HG02870 (cell line): ENCODE measurements around the gene CIZ1.
"Not testable (repeated sequence)": the region's sequence is repeated elsewhere in the genome, so short reads cannot be mapped to it uniquely, and the experiment has no call there.

Experiments used
- ATAC-seq: cut with Tn5 transposase; IDR thresholded peaks from one replicate; pipeline ENCODE4 v1.9.1; 2021; ENCODE audit warnings: mild to moderate bottlenecking, moderate library complexity; ENCODE audit not compliant: unreplicated experiment

CIZ1 gene

DNA sequence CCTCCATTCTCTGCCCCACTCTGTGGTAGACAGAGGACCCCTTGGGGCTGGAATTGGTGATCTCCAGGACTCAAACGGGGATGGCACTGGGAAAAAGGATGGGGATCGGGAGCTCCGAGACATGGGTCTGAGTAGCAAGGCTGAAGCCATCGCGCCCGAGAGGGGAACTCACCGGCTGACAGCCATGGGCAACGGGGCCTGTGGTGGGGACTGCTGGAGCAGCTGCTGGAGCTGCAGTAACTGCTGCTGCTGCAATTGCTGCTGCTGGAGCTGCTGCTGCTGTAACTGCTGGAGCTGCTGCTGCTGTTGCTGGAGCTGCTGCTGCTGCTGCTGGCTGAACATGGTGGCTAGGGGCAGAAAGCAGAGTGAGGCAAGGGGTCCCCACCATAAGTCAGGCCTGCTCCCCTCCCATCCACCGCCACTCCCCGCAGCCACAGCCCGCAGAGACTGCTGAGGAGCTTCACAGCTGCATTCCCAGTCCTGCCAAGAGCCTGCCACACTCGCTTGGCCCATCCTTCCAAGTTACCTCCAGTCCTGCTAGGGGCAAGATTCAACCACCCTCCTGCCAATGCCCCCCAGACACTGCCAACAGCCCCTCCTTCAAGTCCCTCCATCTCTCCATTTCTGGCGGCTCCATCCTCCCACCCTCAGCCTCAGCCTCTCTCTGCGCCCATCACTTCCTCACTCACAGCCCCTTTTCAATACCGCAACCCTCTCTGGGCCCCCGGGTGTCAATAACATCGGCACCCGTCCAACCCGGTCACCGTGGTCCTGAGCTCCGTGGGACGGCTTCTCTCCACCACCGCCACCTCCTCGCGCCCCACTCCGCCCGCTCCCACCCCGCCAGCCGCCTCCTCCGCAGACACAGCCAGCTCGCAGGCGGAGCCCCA lies 611 bp downstream of the CIZ1 start:
- peak; percentile 14 for ATAC-seq

DNA sequence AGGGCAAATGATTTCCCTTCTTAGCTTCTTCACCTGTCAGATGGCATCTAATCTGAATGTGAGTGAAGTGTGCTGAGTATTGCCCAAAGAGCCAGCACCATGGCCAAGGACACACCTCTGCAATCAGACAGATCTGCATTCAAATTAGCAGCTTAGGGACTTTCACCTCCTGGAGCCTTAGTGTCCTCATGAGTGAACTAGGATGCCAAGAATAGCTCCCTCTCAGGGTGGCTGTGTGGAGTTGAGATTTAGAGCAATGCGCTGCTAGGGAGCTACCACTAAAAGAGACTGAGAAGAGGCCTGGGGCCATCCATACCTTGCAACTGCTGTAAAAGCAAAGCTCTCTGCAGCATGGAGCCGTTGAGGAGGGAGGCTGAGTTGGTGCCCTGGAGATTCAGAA lies 1.4 kb downstream of the CIZ1 start:
- ATAC-seq, result no peak

DNA sequence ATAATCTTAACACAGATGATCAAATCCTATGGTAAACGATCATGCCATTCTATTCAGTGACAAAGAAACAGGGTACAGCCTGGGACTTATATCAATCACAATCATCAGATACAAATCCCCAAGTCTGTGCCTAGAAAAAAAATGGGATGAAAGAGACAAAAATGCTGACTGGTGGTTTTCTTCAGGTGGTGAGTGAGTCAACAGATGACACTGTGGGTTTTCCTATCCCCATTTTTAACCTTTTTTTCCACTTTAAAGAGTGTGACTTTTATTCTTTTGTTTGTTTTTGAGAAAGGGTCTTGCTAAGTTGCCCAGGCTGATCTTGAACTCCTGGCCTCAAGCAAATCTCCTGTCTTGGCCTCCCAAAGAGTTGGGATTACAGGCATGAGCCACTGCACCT lies 3.2 kb downstream of the CIZ1 start:
- ATAC-seq, result no peak

DNA sequence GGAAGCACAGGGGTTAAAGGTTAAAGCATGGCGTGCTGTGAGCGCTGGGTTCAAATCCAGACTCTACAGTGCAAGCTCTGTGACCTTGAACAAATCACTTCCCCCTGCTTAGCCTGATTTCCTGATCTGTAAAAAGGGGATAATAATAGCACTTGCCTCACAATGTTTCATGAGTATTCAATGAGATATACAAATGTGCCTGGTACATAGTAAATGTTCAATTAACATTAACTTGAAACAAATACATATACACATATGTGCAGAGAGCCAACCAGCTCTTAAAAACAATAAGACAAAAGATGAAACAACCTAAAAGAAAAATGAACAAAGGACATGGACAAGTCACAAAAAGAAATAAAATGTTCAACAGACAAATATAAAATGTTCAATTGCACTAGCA lies 4.0 kb downstream of the CIZ1 start:
- ATAC-seq, result no peak

DNA sequence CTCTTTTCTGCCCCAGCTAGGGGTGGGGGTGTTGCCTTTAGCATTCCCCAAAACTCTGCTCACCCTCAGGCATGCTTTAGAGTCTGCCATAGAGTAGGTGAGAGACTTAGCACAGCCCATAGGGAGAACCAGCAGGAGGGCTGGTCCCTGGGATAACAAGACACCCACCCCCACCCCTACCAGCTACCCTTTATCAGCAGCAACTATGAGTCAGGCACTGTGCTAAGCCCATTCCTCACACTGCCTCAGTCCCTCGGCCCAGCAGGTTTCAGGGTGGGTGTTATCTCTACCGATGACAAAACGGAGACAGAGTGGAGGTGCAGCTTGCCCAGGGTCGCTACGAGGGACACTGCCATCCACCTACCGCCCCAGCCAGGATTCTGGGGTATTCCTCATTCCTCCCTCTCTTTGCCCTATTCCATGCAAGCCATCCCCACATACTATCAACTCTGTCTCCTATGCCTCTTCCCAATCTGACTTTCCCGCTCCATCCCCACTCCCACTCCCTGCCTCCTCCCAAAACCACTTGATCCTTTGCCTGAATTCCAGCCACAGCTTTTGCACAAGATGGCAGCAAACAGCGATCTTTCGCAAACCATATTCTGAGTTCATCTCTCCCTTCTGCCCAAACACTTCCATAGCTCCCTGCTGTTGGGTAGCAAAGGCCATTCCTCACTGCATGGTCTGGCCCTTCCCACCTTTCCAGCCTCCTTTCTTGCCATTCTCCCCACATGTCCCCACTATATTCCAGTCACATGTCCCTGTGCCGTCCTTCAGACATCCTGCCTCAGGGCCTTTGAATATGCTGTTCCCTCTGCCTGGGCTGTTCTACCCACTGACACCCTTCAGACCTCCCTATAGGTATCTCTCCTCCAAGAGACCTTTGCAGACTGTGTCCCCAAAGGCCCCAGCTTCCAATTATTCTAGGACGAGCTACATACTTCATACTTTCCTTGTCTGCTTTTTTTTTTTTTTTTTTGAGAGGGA lies 5.1 kb downstream of the CIZ1 start:
- ATAC-seq, result no peak

DNA sequence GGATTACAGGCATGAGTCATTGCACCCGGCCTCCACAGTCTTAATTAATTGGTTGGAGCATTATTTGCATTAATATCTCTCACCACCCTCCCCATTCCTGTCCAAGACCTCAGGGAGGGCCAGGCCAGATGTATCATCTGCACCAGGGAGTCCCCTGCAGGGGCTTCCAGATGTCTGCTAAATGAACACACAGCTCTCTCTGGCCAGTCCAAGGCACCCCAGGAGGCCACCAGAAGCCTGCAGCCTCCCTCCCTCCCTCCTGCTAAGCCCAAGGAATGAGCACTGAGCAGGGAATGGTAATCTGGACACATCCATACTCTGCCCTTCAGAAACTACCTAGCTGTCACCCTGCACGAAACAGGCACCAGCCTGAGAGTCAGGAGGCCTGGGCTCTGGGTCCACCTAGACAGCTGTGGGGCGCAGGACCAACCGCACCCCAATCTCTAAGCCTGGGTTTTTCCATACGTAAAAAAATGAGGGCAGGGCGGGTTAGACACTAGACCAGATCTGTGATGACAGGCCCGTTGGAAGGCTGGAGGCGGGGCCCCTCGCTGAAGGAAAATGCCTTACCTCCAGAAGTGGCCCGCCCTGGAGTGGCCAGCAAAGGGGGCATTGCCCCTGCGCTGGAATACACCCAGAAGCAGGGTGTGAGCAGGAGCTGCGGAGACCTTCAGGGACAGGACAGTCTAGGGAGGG lies 8.3 kb downstream of the CIZ1 start:
- no peak for ATAC-seq

DNA sequence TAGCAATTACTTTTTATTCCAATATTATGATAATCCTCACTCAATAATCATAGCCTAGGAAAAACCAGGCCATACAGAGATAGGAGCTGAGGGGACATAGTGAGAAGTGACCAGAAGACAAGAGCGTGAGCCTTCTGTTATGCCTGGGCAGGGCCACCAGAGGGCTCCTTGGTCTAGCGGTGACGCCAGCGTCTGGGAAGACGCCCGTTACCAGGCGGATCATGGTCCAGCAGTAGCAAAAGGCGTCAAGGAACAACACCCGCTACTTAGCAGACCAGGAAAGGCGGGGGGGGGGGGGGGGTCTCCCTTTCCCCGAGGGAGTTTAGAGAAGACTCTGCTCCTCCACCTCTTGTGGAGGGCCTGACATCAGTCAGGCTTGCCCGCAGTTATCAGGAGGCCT lies 9.9 kb downstream of the CIZ1 start:
- ATAC-seq, result not testable (repeated sequence)

DNA sequence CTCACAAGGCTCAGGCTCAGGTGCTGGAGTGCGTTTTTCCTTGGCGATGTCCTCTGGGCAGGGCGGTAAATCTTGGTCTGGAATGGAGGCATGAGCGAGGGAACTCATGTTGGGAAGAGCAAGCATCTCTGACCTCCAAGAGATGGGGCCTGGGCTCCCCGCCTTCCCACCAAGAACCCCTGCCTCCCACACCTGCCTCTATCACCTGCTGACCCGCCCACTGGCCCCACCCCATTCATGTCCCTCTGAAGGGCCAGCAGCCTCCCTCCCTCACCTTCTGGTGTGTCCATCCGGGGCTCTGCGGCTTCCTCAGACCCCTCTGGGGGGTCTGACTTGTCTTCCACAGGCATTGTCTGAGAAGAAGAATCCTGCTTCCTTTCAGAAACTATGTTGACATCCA lies 10.9 kb downstream of the CIZ1 start:
- ATAC-seq, result no peak

DNA sequence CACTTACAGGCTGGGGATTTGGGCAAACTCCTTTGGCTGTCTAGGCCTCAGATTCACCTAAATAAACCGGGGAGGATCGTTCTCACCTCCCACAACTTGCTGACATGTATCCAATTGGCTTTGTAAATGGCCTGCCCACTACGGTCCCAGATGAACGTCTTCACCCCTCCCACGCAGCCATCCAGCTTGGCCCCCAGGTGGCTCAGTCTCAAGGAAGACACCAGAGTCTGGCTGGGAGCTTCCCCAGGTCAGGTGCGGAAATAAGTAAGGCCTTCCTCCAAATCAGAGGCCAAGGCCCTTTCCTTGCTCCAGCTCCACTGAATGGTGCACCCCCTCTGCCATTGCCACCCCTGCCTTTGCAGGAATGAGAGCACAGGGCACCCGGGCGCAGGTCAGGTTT lies 11.4 kb downstream of the CIZ1 start:
- no peak for ATAC-seq

DNA sequence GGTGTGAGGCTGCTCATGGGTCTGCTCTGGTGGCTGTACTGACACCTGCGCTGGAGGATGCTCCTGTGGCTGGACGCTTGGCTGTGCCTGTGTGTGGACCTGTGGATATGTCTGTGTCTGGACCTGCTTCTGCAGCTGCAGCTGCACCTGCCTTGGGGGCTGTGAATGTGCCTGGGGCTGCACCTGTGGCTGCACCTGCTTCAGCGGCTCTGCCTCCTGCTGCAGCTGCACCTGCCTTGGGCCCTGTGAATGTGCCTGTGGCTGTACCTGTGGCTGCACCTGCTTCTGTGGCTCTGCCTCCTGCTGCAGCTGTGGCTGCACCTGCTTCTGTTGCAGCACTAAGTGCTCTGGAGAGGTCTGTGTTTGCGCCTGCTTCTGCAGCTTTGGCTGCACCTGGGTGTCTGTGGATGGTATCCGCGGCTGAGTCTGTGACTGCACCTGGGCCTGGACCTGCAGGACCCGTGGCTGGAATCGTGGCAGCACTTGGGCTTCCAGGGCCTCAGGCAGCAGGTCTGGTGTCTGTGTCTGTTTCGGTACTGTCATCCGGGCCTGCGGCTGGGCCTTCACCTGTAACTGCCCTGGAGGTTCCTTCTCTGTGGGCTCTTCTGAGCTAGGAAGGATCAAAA lies 12.5 kb downstream of the CIZ1 start:
- ATAC-seq, result no peak

DNA sequence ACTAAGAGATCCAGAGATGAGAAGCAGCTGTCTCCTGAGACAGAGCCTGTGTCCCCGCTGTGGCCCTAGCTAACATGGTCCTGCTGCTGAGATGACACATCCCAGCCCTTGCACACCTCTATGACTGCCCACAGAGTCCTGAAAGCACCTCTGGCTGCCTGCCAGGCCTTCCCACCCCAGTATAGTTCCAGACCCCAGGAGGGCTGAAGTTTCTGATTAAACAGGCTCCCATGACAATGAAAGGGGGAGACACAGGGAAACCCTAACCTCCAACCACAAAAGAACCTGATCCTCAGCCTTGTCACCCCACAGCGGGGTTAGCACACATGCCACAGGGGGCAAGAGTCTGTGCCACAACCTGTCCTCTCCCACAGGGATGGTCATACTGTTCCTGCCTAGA lies 15.6 kb downstream of the CIZ1 start:
- ATAC-seq, result no peak

DNA sequence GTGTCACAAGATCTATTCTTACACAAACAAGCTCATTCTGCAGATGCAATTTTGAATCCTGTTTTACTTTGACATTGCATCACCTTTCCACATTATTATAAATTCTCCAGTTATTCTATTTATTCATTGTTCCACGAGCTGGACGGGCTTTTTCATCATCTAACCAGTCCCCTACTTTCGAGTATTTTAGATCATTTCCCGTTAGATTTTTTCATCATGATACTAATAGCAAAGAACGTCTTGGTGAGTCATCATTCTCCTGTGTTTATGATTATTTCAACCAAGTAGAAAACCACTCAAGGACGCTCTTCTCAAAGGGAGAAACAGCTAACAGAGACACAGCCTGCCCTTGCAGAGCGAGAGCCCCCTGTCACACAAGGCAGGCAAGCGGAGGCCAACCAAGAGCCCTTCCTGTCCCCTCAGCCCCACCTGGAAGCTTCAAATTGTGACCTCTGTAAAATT lies 16.2 kb downstream of the CIZ1 start:
- ATAC-seq, result no peak

DNA sequence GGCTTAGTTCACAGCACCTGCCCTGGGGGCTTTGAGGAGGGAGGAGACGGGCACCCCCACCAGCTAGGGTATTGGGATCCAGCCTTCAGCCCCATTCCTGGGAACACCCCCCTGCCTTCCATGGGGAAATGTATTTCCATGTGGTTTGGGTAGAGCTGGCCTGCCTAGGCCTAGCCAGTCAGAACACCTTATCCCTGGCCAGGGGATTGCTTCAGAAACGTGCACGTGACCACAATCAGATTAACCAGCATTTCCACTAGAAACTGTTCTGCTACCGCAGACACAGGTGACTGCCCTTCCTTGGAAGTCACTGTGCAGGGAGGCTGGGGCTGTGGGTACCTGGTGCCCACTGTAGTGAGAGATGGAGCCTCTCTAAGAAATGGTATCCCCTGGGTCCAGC lies 17.3 kb downstream of the CIZ1 start:
- ATAC-seq, result no peak

DNA sequence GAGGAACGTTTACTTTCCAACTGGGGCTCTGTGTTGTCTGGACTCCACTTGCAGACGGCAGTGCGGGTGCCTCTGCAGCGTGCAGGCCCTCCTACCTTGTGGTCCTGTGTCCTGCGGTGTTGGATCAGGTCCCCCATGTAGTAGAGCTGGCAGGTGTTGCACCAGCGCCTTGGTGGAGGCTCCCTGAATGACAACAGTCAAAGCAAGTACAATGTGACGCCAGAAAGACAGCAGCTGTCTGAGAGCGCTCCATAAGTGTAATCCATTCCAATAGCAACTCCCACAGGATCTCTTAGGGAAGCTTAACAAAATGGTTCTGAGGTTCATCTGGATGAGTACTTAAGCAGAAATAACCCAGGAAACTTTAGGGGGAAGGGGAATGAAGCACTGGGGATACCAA lies 21.4 kb downstream of the CIZ1 start:
- no peak for ATAC-seq

DNA sequence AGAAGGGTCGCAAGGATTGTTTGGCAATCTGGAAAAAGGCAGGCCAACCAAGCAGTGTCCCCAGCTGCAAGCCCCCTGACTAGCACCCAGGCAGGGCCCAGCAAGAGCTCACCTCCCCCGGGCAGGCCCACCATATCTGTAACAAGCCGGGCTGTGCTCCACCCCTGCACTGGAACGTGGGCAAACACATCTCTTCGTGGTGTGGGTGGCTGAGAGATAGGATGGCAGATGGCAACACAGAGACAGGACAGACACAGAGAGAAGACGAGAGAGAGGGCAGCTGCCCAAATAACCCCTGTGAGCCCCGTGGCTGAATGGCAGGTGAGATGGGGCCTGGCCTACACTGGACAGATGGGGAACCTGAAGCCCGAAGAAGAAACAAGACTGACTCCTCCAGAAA lies 21.9 kb downstream of the CIZ1 start:
- no peak for ATAC-seq

DNA sequence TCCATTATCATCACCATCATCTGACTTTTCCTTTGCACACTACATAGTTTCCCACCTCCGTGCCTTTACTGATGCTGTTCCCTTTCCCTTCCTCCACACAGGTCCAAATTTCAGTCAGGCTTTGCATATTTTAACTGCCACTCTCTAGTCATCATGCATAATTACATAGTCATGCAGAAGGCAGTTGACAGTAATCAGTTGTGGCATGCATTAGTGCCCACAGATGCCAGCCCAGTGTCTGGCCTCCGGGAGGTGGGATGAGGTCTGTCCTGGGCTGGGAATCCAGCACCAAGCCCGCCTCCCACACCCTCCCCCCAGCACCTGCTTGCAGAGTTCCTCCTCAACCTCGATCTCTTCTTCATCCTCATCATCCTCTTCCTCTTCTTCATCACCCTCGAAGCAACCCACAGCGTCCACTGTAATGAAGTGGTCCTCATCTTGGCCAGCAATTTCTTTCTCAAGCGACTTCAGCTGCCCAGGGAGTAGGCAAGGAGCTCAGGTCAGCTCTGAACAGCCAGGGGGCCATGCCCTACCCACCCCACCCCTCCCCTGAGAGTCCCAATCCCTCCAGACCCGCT lies 22.6 kb downstream of the CIZ1 start:
- ATAC-seq, result no peak

DNA sequence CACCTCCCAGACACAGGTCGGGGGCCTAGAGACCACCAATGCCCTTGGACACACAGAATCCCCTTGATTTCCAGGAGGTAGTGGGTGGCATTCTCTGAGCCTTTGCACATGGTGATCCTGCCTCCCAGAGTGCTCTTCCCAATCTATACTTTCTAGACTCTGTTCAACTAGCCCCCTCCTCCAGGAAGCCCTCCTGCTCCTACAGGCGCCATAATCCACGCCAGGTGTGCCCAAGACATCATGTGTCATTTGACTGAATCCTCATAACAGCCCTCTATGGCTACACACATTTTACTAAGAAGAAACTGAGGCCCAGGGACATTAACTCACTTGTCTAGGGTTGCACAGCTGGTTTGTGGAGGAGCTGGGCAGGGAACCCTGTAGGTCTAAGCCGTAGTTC lies 24.2 kb downstream of the CIZ1 start:
- no peak for ATAC-seq

DNA sequence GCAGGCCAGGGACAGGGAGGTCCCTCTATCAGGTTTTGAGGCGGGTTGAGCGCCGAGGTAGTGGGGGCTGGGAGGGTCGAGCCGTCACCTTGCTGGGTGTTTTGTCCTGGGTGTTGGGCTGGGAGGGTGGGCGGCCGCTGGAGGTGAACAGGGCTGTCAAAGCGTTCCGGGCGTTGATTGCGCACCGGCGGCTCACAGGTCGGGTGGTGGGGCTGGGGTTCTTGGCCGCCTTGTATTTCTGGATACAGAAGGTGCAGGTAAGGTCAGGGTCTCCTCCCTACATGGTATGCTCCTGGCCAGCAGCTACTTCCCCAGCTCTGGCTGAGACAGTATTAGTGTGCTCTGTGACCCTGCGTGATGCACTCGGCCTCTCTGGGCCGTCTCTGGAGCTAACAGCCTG lies 25.2 kb downstream of the CIZ1 start:
- ATAC-seq, result no peak

DNA sequence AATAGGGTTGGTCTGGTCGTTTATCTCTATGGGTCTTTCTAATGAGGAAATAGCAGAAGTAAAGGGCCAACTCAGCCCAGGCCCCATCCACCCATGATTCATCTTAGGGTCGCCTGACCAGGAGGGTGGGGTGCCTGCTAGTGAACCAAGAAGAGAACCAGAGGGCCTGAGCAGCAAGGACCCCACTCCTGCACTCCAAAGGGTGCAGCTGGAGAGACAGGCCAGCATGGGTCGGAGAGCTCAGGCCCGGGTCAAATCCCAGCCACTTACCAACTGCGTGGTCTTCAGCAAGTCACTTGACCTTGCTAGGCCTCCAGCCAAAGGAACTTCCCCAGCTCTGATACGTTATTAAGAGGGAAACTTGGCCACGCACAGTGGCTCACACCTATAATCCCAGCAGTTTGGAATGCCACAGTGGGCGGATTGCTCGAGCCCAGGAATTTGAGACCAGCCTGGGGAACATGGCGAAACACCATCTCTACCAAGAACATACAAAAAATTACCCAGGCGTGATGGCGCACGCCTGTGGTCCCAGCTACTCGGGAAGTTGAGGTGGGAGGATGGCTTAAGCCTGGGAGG lies 27.0 kb downstream of the CIZ1 start:
- ATAC-seq, result no peak
